Neural progenitor cell (in vitro differentiated cells): ENCODE results near the gene ERCC6. TPM values are rescaled to one million over a fixed set of nuclear protein-coding genes. Genes with fewer than 3 reads are reported as not detected.

ENCODE experiments used
- DNase-seq: peaks from one replicate; pipeline ENCODE4 v3.0.0-alpha.2; 2016; ENCODE audit warnings: low spot score
- H2AFZ ChIP-seq: fragments of 200-600 bp; sonication (generic); replicated peaks from 2 replicates; pipeline ENCODE4 v1.6.1; 2016; ENCODE audit warnings: antibody characterized with exemption
- H3F3A ChIP-seq: fragments of 200-600 bp; sonication (generic); 2 replicates; pipeline ENCODE4 v1.6.1; 2016; ENCODE audit warnings: antibody characterized with exemption, low read depth
- H3K27ac ChIP-seq: fragments of 200-600 bp; sonication (generic); 2 replicates; pipeline ENCODE4 v1.5.1; 2016; ENCODE audit warnings: mild to moderate bottlenecking
- H3K27me3 ChIP-seq: fragments of 200-600 bp; sonication (generic); 2 replicates; pipeline ENCODE4 v1.6.1; 2016; ENCODE audit warnings: mild to moderate bottlenecking, moderate library complexity
- H3K36me3 ChIP-seq: fragments of 200-600 bp; sonication (generic); 2 replicates; pipeline ENCODE4 v1.5.1; 2016
- H3K4me1 ChIP-seq: fragments of 200-600 bp; sonication (generic); 2 replicates; pipeline ENCODE4 v1.6.1; 2016; ENCODE audit warnings: mixed run types
- H3K4me2 ChIP-seq: fragments of 200-600 bp; sonication (generic); 2 replicates; pipeline ENCODE4 v1.6.1; 2016
- H3K4me3 ChIP-seq: fragments of 200-600 bp; sonication (generic); 2 replicates; pipeline ENCODE4 v1.5.1; 2016
- H3K79me2 ChIP-seq: fragments of 200-600 bp; sonication (generic); 2 replicates; pipeline ENCODE4 v1.6.1; 2016; ENCODE audit warnings: low read depth
- H3K9ac ChIP-seq: fragments of 200-600 bp; sonication (generic); 2 replicates; pipeline ENCODE4 v1.6.1; 2016
- H3K9me3 ChIP-seq: fragments of 200-600 bp; sonication (generic); 2 replicates; pipeline ENCODE4 v1.5.1; 2016; ENCODE audit warnings: low read depth
- H4K20me1 ChIP-seq: fragments of 200-600 bp; sonication (generic); 2 replicates; pipeline ENCODE4 v1.6.1; 2016; ENCODE audit warnings: low read depth
- H3K27ac Mint-ChIP-seq: 3 replicates; pipeline ENCODE4 v1.8.0; 2021; ENCODE audit warnings: mixed read lengths
- H3K27me3 Mint-ChIP-seq: 2 replicates; pipeline ENCODE4 v1.8.0; 2022; ENCODE audit warnings: low read depth, mild to moderate bottlenecking, inconsistent platforms, moderate library complexity, mixed read lengths; ENCODE audit not compliant: insufficient read depth
- H3K36me3 Mint-ChIP-seq: 3 replicates; pipeline ENCODE4 v1.8.0; 2021; ENCODE audit warnings: mixed read lengths
- H3K4me1 Mint-ChIP-seq: 3 replicates; pipeline ENCODE4 v1.8.0; 2021; ENCODE audit warnings: mixed read lengths
- H3K4me3 Mint-ChIP-seq: 3 replicates; pipeline ENCODE4 v1.8.0; 2021; ENCODE audit warnings: mild to moderate bottlenecking, moderate library complexity, mixed read lengths
- H3K9me3 Mint-ChIP-seq: 3 replicates; pipeline ENCODE4 v1.8.0; 2020; ENCODE audit warnings: mixed read lengths
- EZH2 ChIP-seq: fragments of 200-600 bp; sonication (generic); IDR thresholded peaks from 2 replicates; pipeline ENCODE4 v1.6.1; 2017; ENCODE audit warnings: antibody characterized with exemption, mild to moderate bottlenecking, moderate library complexity
- EZH2phosphoT487 ChIP-seq: fragments of 200-600 bp; sonication (generic); IDR thresholded peaks from 2 replicates; pipeline ENCODE4 v1.6.1; 2017; ENCODE audit warnings: antibody characterized with exemption
- total RNA-seq: library from RNA; depleted of rRNA; stranded (reverse); fragments of >200 nt; gene quantifications from 2 replicates; pipeline ENCODE4 v1.2.3, GENCODE V29; 2015; ENCODE audit warnings: low replicate concordance
- TF ChIP-seq, protein P1 (sequence below): fragments of 200-600 bp; sonication (generic); IDR thresholded peaks from 2 replicates; pipeline ENCODE4 v1.5.1; 2017; ENCODE audit warnings: antibody characterized with exemption, mild to moderate bottlenecking

ERCC6 gene
- total RNA-seq, 1 donor from 2014 or later: 10.5 TPM

GRCh38 chr10:49578392-49578791 lies 39.5 kb upstream of the ERCC6 start:
- H3K4me2 ChIP-seq: no peak overlapping the region
- H3K9me3 Mint-ChIP-seq: no peaks in the 10 kb centered on the region
- DNase-seq: no peak
- no peaks in the 10 kb centered on the region for H3K79me2 ChIP-seq
- no peaks in the 10 kb centered on the region for H4K20me1 ChIP-seq
- H3K36me3 ChIP-seq: no peaks in the 10 kb centered on the region
- no peaks in the 10 kb centered on the region for H3K27me3 ChIP-seq
- no peak overlapping the region for H3K9ac ChIP-seq
- H3K36me3 Mint-ChIP-seq: no peaks in the 10 kb centered on the region
- no peaks in the 10 kb centered on the region for H3K4me1 Mint-ChIP-seq
- no peak overlapping the region for H3K27ac Mint-ChIP-seq
- TF ChIP-seq EZH2: no peak
- TF ChIP-seq EZH2phosphoT487: no peak
- TF ChIP-seq, protein P1, sequence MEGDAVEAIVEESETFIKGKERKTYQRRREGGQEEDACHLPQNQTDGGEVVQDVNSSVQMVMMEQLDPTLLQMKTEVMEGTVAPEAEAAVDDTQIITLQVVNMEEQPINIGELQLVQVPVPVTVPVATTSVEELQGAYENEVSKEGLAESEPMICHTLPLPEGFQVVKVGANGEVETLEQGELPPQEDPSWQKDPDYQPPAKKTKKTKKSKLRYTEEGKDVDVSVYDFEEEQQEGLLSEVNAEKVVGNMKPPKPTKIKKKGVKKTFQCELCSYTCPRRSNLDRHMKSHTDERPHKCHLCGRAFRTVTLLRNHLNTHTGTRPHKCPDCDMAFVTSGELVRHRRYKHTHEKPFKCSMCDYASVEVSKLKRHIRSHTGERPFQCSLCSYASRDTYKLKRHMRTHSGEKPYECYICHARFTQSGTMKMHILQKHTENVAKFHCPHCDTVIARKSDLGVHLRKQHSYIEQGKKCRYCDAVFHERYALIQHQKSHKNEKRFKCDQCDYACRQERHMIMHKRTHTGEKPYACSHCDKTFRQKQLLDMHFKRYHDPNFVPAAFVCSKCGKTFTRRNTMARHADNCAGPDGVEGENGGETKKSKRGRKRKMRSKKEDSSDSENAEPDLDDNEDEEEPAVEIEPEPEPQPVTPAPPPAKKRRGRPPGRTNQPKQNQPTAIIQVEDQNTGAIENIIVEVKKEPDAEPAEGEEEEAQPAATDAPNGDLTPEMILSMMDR: no peak
- no peak overlapping the region for H2AFZ ChIP-seq
- no peaks in the 10 kb centered on the region for H3K27me3 Mint-ChIP-seq
- H3F3A ChIP-seq: no peaks in the 10 kb centered on the region
- H3K4me3 Mint-ChIP-seq: no peak overlapping the region
- no peaks in the 10 kb centered on the region for H3K4me1 ChIP-seq
- no peaks in the 10 kb centered on the region for H3K9me3 ChIP-seq
- no peak overlapping the region for H3K4me3 ChIP-seq
- no peak overlapping the region for H3K27ac ChIP-seq

GRCh38 chr10:49577182-49577925 lies 38.4 kb upstream of the ERCC6 start:
- no peak for DNase-seq
- H3K27me3 ChIP-seq: no peaks in the 10 kb centered on the region
- no peaks in the 10 kb centered on the region for H4K20me1 ChIP-seq
- no peak overlapping the region for H3K27ac ChIP-seq
- H3K9ac ChIP-seq: no peak overlapping the region
- H3K4me3 Mint-ChIP-seq: no peak overlapping the region
- H3K4me3 ChIP-seq: no peak overlapping the region
- H3K36me3 ChIP-seq: no peaks in the 10 kb centered on the region
- H3K9me3 ChIP-seq: no peaks in the 10 kb centered on the region
- H3K9me3 Mint-ChIP-seq: no peaks in the 10 kb centered on the region
- no peaks in the 10 kb centered on the region for H3K79me2 ChIP-seq
- H3K4me1 Mint-ChIP-seq: no peaks in the 10 kb centered on the region
- H3K27ac Mint-ChIP-seq: no peak overlapping the region
- H2AFZ ChIP-seq: no peak overlapping the region
- H3K4me2 ChIP-seq: no peak overlapping the region
- TF ChIP-seq, protein P1: no peak
- TF ChIP-seq EZH2phosphoT487 (no peak), EZH2 (no peak)
- no peaks in the 10 kb centered on the region for H3K36me3 Mint-ChIP-seq
- no peaks in the 10 kb centered on the region for H3K4me1 ChIP-seq
- H3K27me3 Mint-ChIP-seq: peaks cover 2% of the 10 kb centered on the region
- H3F3A ChIP-seq: no peaks in the 10 kb centered on the region

GRCh38 chr10:49575489-49576072 lies 36.7 kb upstream of the ERCC6 start:
- H3K4me3 Mint-ChIP-seq: no peak overlapping the region
- H3K79me2 ChIP-seq: no peaks in the 10 kb centered on the region
- no peaks in the 10 kb centered on the region for H3K9me3 Mint-ChIP-seq
- no peaks in the 10 kb centered on the region for H3K36me3 ChIP-seq
- no peaks in the 10 kb centered on the region for H4K20me1 ChIP-seq
- peaks cover 2% of the 10 kb centered on the region for H3K27me3 Mint-ChIP-seq
- H3F3A ChIP-seq: no peaks in the 10 kb centered on the region
- H3K4me3 ChIP-seq: no peak overlapping the region
- no peaks in the 10 kb centered on the region for H3K4me1 ChIP-seq
- H3K27ac Mint-ChIP-seq: no peak overlapping the region
- H3K27me3 ChIP-seq: no peaks in the 10 kb centered on the region
- TF ChIP-seq EZH2 (no peak), EZH2phosphoT487 (no peak)
- TF ChIP-seq, protein P1: no peak
- no peaks in the 10 kb centered on the region for H3K9me3 ChIP-seq
- DNase-seq: no peak
- H3K27ac ChIP-seq: no peak overlapping the region
- H3K36me3 Mint-ChIP-seq: no peaks in the 10 kb centered on the region
- H3K4me1 Mint-ChIP-seq: no peaks in the 10 kb centered on the region
- no peak overlapping the region for H3K9ac ChIP-seq
- no peak overlapping the region for H3K4me2 ChIP-seq
- H2AFZ ChIP-seq: no peak overlapping the region
